ENCODE results near the gene NR6A1.

NR6A1 gene

DNA sequence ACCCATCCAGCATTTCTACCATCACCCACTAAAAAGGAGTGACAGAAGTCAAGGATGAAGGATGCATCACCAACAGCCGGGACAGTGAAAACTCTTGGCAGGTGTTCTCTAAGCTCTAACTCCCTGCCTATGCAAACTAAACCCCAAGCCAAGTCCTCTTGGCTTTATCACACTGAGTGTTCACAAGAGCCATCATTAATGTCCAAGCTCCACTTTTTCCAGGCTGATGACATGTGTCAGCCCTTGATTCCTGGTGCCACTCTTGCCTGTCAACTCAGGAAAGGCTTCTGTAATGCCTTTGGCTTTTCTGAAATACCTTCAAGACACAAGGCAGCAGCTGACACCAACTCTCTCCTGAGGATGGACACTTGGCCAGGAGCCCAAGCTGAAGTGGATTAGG lies 86.9 kb downstream of the NR6A1 start:
- no peak for DNase-seq

DNA sequence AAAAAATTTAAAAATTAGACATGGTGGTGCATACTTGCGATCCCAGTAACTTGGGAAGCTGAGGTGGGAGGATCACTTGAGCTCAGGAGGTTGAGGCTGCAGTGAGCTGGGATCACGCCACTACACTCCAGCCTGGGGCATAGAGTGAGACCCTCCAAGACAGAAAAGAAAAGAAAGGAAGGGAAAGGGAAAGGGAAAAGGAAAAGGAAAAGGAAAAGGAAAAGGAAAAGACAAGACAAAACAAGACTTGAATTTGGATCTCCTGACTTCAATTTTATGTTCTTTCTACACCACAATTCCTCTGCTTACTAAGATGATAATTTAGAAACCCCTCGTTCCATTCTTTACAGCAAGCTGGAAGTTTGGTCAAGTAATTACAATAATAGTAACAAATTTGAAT lies 88.1 kb downstream of the NR6A1 start:
- no peak for DNase-seq

DNA sequence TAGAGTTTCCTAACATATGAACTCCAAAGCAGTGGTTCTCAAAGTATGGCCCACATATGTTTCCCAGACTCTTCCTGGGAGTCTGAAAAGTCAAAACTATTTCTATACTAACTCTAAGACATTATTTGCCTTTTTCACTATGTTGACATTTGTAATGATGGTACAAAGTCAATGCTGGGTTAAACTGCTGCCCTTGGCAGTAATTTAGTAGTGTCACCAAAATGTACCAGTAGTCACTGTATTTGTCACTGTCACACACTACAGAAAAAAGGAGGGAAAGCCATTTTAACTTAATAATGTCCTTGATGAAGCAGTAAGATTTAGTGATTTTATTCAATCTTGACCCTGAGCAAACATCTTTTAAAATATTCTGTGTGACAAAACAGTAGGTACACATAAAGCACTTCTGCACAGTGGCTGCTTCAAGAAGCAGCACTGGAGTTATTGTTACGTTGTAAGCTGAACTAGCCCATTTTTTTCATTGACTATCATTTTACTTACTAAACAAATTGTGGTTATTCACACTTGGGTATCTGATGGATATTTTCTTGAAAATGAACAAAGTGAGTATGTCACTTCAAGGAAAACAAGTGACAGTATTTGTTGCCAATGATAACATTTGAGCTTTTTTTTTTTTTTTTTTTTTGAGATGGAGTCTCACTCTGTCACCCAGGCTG lies 90.3 kb downstream of the NR6A1 start:
- DNase-seq = no peak

DNA sequence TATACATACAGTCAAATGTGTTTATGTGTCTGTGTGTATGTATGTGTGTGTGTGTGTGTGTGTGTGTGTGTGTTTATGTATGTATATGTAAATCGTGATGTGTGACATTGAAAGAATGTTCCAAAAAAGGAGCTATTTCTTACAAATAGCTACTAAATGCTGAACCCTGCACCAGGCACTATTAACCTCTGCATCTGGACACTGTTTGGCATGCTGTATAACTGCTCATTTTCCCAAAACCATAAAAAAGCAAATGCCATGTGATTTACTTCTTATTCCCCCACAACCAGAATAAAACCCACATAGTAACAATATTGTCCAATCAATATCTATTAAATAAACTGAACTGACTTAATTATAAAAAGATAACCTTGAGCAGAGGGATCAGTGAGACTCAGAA lies 91.1 kb downstream of the NR6A1 start:
- DNase-seq = no peak

DNA sequence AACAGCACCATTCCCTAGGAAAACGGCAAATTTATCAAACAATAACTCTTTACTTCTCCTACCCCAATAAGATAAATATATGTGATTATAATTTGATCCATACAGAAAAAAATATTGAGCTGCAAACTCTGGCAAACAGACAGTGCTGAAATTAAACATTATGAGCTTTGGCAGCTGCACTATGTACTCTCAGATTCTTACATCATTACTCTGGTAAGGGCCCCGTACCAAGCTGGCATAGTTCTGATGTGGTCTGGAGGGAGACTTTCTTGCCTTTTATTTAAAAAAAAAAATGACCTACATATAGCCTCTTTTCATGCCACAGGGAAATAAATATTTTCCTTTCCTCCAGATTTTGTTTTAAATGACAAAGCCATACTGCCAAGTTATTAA lies 95.0 kb downstream of the NR6A1 start:
- no peak for DNase-seq

DNA sequence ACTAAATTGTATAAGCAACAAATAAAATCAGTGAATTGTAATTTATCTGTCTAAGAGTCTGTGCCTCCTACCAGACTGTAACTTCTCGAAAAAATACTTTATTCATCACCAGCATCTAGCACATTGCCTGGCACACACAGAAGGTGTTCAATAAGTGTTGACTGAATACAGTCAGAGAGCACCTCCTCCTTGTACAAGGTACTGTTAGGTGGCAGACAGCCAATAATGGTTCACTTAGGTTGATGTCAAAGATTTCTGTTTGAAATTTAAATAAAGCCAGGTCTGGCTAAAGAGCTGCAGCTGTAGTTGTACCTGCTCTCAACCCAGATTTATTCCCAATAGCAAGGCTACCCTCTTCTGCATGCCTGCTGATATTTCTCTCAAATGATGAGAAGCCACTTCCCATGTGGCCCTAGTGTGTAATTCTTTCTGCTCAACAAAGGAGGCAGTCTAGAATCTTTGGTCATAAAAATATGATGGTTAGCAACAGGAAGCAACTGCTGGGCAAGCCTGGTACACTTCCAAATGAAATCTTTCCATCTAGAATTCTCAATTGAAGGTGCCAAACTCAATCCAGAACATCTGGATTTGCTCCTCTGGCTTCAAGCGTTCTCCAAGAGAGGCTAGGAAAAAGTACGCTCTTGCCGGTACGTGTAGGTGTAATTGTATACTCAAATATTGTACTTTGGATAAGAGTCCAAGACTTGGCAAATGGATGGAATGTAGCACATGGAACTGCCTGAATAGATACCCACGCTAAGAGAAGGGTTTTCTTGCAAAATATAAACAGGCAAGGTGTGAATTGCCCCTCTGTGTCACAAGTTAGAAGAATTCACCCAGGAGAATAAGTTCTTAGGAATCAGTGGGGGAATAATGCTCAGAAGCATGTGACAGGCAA lies 95.6 kb downstream of the NR6A1 start:
- DNase-seq = no peak

DNA sequence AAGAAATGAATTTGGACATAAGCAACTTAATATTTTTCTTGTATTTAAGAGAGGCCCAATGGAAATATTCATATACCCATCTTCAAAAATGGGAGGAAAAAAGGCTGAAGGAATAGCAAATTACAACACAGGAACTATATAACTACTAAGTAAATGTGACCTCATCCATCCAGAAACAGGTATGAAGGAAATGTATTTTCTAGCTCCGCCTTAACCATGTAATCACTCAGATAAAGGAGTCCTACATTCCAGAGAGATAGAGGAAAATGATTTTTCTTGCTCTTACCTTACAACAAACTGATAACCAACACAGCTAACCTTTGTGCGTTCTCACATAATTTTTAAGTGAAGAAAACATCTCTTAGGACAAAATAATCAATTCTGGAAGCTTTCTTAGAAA lies 96.5 kb downstream of the NR6A1 start:
- DNase-seq = no peak

DNA sequence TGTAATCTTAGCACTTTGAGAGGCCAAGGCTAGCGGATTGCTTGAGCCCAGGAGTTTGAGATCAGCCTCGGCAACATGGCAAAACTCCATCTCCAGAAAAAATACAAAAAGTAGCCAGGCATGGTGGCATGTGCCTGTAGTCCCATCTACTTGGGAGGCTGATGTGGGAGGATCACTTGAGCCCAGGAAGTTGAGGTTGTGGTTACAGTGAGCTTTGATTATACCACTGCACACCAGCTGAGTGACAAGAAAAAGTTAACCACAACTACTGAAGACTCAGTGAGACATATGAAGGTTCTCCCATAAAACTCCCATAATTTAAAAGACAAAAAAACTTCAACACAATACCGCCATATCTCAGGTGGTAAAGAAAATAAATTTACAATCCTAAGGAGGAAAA lies 98.0 kb downstream of the NR6A1 start:
- no peak for DNase-seq

DNA sequence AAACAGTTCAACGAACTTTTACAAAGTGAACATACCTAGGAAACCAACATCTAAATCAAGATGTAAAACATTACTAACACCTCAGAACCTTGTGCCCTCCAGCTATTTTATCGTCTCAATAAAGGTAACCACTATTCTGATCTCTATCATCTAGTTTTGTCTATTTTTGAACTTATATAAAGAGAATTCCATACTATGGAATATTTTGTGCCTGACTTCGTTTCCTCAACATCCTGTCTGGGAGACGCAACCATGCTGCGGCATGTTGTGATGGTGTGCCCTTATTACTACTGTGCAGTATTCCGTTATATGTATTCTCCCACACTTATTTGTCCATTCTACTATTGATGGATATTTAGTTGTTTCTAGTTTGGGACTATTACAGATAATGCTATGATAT lies 99.2 kb downstream of the NR6A1 start:
- no peak for DNase-seq

DNA sequence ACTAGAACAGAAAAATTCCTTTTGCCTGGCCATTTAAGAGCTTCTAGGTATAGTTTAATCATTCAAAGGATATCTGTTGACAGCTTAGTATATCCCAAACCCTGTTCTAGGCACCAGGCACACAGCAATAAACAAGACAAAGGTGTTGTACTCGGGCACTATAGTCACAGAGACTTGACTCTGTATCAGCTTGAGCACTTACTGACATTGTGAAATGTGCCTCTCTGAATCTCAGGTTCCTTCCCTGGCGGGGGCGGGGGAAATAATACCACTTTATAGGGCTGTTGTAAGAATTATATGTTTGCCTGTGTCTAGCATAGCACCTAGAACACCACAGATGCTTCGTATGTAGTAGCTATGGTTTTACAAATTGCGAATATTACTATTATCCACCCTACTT lies 104.5 kb downstream of the NR6A1 start:
- DNase-seq = no peak

DNA sequence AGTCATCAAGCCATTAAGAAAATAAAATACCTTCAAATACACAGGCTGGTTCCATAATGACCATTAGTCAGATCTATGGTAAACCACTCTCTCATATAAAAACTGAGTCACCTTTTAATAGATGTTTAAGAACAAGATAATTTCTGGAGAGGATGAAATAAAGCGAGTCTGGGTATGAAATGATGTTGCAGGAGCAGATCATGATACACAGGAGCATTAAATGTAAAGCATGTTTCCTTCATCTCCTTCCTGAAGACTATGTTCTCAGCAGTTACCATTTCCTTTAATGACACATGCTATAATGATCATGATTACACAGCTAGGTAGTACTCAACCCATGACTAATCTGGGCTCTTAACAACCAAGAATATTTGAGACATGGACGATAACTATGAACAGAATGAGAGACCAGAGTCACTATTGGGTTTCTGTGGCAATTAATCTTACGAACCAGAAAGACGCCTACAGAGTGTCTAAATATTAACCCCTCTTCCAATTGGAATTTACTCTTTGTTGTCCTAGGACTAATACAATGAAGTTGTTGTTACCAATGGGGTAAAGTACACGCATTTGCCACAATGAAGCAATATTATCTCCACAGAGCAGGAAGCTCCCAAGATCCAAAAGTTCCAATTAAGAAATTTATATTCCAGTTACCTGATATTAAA lies 105.6 kb downstream of the NR6A1 start:
- DNase-seq = no peak

DNA sequence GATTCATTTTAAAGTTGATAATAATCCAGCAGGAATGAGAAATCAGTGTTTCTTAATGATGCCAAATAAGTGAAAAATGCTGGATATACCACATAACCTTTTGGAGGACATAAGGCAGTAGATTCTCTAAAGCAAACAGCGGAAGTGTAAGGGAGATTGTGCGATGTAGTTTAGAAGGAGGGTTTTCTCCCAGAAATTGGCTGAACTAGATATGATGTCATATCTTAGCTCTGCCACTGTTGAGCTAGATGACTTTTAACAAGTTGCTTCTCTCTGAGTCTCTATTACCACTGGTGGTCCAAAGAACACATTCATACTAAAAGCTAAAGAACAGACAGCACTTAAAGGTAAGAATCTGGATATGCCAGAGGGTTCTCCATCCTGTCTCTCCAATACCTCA lies 107.0 kb downstream of the NR6A1 start:
- DNase-seq = no peak

DNA sequence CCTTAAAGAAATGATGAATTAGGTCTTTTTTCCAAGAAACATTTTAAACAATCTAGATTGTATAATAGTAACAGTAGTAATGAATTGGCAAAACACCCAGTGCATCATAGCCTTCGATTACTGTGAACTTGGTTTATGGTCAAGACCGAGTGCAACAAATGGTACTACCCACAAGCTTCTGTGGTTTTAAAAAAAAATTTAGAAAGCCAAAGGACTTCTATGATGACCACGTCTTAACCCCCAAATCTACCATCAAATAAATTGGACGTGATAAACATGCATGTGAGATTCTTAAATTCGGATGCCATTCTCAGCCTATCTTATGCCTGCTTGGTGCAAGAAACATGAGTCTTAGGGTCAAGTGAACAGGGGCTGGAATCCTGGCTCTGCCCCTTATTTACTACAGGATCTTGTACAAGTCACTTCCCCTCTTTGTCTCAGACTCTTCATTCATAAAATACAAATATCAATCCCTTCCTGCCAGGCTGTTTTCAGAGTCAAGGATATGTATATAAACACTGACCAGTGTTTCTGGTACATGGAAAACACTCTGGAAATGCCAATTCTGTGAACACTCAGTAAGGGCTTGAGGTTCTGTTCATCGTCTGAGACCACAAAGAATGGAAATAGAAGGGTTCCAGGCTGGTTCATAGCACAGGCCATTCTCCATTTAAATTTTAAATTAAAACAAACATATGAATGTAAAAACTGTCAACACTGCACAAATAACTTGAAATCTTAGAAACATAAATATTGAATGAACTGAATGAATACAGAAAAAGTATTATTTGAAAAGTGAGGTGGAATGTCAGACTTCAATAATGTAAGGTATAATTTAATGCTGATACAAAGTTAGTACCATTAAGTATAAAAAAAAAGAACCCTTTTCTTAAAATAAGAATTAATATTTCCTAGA lies 107.8 kb downstream of the NR6A1 start:
- DNase-seq = no peak

DNA sequence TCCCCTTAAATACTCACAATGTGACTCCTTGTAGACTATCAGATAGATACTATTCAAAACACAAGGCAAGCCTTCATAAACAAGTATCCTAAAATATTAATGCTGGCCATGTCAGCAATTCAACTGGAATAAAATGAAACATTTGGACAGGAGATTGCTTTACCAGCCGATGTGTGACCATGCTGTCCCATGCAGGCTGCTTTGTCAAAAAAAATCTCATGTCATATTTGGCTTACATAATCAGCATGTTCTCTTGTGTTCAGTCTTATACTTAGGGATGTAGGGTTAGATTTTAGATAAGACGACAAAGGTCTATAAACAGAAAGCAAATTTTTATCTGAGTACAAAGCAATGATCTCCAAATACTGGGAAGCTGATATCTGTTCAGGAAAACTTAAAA lies 108.5 kb downstream of the NR6A1 start:
- DNase-seq = no peak

DNA sequence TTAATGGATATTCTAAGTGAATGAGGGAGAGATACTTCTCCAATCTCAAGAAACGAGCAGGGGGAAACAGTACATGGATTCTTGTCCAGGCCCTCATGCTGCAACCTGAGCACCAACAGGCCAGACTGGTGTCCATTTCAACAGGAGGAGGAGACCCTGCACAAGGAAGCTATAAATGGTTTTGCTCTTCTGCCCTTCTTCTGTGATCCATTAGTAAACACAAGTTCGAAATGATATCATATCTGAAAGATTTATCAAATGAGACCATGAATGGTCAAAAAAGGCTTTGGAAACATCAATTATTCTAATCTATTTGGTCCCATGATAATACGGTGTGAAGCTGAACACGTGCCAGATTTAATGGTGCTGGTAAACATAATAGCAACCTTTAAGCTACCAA lies 109.8 kb downstream of the NR6A1 start:
- DNase-seq = no peak

DNA sequence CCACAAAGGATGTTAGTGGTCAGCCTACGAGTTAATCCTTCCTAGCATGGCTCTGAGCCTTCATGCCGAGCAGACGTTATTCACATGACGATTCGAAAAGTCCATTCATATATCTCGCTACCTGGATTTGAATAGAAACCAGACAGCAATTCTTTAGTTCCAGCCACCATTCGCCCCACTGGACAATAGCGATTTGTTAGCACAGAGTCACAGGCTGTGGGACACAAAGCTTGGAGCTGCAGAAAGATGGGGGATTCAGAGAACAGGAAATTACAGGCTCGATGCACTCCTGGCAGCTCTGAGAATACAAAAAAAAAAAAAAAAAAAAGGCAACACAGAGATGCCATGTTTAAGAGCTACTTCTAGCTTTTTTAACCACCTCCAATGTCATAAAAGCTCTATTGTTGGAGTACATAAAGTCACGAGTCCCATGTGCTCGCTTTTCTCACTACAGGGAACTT lies 110.7 kb downstream of the NR6A1 start:
- peak in 1 of 2 donors; percentile 3 for DNase-seq

DNA sequence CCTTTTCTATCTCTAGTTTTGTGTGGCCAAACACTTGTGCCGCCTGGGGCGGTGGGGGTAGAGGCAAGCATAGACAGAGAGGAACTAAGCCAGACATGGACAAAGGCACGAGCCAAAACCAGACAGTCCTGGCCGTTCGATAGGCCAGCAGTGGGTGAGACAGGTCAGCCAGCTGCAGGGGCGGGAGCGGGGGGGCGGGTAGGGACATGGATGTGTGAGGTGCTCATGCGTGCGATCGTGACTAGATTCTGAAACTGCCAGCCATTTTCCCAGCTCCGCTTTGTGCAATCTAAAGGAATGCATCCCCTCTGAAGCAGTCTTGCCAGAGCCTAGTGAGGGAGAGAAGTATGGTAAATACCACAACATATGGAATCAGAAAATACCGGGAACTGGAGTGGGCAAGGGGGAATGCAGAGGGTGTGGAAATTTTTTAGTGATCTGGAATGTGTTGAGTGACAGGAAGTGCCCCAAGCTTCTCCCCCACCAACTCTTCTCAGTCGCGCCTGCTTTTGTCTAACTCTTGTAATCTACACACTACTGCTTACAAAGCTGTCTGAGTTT lies 111.9 kb downstream of the NR6A1 start:
- peak; percentile 42 to 50 for DNase-seq

DNA sequence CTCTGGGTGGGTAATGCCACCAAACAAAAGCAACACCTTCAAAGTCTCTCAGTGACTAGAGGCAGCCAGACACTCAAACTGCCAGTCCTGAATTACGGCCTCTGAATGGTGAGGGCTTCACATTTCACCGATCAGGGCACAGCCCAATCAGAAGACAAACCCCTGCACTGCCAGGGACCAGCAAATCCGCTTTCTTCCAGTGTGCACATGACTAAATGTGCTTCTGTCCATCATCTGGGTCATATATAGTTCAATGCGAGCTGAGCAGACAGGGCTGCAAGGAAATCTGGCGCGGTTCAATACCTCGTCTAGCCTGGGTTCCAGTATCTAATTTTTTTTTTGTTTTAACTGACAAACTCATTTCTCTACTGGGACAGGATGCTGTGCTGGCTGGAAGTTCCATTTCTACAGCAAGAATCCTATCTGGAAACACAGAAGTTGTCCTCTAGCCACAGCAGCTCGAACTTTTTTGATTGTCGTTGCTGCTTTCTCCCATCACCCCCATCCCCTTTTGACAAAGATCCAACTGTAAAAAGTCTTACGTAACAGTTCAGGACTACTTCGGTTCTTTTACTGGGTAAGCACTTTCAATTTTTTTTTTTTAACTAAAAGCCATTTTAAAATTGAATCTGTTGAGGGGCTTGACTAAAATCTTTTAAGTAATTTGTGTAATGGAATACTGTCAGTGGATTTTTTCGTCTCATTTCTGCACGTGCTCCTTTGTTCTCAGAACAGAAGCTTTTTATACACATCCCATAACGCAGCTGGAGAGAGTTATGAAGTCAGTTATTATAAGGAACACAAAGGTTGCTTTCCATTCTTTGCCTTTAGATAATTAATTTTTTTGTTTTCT lies 112.7 kb downstream of the NR6A1 start:
- peak; percentile 18 to 33 for DNase-seq

DNA sequence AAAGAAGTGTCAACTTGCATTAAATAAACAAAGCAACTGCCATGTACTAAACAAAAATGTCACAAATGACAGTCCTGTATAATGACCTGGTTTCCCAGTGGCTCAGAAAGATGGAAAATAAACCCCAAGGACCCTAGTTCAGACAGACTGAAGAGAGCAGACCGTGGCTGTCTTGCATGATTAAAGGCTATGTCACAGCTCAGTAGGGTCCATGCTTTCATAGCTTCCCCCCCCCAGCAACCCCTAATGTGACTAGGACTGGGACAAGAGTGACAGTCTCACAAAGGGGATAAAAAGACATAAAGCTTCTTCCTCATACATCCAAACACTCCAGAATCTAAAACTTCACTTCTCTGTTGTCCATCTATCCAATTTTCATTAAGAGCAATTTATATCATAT lies 113.6 kb downstream of the NR6A1 start:
- DNase-seq = no peak

DNA sequence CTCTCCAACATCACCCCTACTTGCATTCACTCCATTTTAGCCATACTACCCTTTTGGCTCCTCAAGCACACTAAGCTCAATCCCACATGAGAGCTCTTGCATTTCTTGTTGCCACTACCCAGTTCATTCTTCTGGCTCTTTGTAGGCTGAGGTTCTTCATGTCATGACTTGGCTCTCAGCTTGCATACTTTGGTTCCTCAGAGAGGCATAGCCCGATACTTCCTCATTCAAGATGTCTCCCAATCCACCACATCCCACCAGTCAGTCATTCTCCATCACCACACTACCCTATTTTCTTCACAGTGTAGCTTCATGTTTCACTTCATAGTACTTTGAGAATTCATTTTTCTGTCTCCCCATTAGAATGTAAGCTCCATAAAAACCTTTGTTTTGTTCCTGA lies 116.7 kb downstream of the NR6A1 start:
- DNase-seq = no peak

DNA sequence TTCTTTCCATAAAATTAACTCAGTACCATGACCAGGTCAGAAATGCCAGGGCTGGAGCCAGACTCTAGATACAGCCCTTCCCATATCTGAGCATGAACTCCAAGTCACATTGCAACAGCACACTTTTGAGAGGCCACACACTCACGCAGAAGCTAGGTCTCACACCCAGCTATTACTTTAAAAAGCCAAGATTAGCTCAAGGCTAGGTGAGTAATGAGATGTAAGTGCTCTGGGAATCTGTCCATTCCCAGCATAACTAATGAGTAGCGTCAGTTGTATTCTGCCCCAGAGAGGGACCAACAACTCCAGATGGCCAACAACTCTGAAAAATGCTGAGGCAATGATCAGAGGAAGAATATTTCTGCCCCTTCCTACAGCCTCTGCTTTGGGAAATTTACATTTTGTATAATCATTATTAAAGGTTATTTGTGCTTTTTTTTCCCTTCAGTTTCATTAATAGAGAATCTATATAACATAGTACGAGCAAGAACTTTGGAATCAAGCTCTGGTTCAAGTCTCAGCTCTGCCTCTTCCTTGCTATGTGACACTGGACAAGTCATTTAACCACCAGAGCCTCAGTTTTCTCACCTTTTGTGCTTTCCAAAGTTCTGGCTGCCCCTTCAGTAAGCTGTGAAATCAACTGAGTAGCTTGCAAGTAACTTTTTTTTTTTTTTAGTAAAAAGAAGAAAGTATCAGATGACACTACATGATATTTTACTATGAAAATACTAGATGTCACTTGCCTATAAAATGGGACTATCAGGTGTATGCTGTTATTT lies 118.3 kb downstream of the NR6A1 start:
- DNase-seq = no peak

All from stimulated activated CD4-positive, alpha-beta T cell treated with anti-CD3 and anti-CD28 coated beads, Interleukin-2, amount 100 ng/mL, for 24 hours (primary cell).